ENCODE results near the gene GPR84.

DNA sequence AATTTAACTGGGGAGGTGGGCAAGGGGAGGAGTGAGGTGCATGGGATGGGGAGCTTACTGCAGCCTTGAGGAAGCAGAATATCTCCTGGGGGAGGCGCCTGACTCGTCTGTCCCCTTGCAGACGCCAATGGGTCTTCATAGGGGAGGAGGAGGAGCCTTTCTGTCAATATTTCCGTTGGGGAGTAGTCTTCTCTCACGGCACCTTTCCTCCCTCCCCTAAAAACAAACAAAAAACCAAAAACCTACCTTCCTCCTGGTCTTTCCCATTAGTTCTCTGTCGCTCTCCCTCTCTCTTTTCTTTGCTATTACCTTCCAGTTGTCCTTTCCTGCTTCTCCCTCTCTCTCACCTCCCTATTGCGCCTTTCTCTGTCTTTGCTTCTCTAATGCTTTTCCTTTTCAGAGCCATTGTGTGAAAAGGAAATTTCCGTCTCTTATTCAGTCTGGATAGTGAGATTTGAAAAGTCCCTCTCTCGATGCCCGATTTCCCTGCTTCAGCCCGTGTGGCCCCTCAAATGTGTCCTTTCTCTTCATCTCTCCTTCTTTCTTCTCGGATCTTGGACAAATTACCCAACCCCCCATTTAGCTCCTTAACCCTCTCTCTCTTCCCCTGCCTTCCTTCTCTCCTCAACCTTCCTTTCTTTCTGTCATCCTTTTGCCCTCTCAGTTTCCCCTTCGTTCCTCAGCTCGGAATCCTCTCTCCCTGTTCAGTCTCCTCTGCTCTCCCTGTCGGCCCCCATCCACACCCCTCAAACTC, 5.9 kb downstream of the GPR84 start:
- TF ChIP-seq FOXM1 (IDR thresholded peaks at IDR 0.05; ENCODE audit: borderline replicate concordance) (no peak), FOXK2 (IDR thresholded peaks at IDR 0.05) (no peak), SUZ12 (IDR thresholded peaks at IDR 0.05) (no peak), NFRKB (IDR thresholded peaks at IDR 0.05) (no peak), FOXA1 (IDR thresholded peaks at IDR 0.05) (no peak), L3MBTL2 (conservative IDR thresholded peaks at IDR 0.05) (no peak)
